ENCODE results near the gene IL1R1. TPM values are rescaled to one million over a fixed set of nuclear protein-coding genes. Genes with fewer than 3 reads are reported as not detected.

Gene IL1R1
- total RNA-seq, 1 experiment from 2014 or later = 0.39 TPM

- H3K36me3 Mint-ChIP-seq (ENCODE audit: insufficient read depth in 1 of 3, low read depth in 3 of 3) = no peaks in the 10 kb centered on the region
- Histone ChIP-seq H3K27ac (ENCODE audit: insufficient read length, low read depth, low read length) (no peak overlapping the region), H3K18ac (ENCODE audit: insufficient read length, low read depth, low read length) (no peak overlapping the region), H3K9me3 (ENCODE audit: control insufficient read depth, low read depth, low read length) (no peaks in the 10 kb centered on the region), H3K14ac (ENCODE audit: insufficient read depth, low read length) (no peak overlapping the region), H3K9ac (ENCODE audit: extremely low read depth, insufficient read length, low read length) (no peak overlapping the region), H3K23me2 (ENCODE audit: insufficient read length, low read depth, low read length, poor library complexity, severe bottlenecking) (no peaks in the 10 kb centered on the region), H2AK5ac (ENCODE audit: insufficient read length, low read length) (no peak overlapping the region), H3K23ac (ENCODE audit: insufficient read length, low read depth, low read length) (no peak overlapping the region), H3K79me2 (ENCODE audit: insufficient read depth, low read length) (no peaks in the 10 kb centered on the region), H2BK120ac (ENCODE audit: low read depth, low read length, poor library complexity, severe bottlenecking) (no peak overlapping the region), H3K4me2 (ENCODE audit: insufficient read depth, insufficient read length, low read length) (no peak overlapping the region), H3K56ac (ENCODE audit: insufficient read length, low read depth, low read length) (no peak overlapping the region), H3K4me1 (ENCODE audit: insufficient read depth, low read length) (no peaks in the 10 kb centered on the region), H4K8ac (replicated peaks; ENCODE audit: insufficient read length, low read depth, low read length) (no peak overlapping the region), H2BK20ac (ENCODE audit: low read depth, low read length, poor library complexity, severe bottlenecking) (no peak overlapping the region), H2BK12ac (ENCODE audit: insufficient read length, low read depth, low read length) (no peak overlapping the region), H2BK15ac (ENCODE audit: low read depth, low read length) (no peak overlapping the region), H4K5ac (ENCODE audit: insufficient read length, low read depth, low read length) (no peak overlapping the region), H3K27me3 (ENCODE audit: insufficient read depth, low read length) (no peaks in the 10 kb centered on the region), H3K4ac (ENCODE audit: low read depth, low read length) (no peak overlapping the region), H3K79me1 (ENCODE audit: insufficient read depth, low read depth, low read length, poor library complexity, severe bottlenecking) (no peaks in the 10 kb centered on the region), H4K91ac (ENCODE audit: insufficient read length, low read depth, low read length) (no peak overlapping the region), H2BK5ac (ENCODE audit: insufficient read length, low read length) (no peak overlapping the region), H3T11ph (ENCODE audit: low read length) (no peak overlapping the region), H4K20me1 (ENCODE audit: control insufficient read depth, insufficient read depth, insufficient read length) (no peaks in the 10 kb centered on the region), H2AFZ (ENCODE audit: low read length) (no peak overlapping the region)
- peaks cover 0 to under 1% of the 10 kb centered on the region in 2 experiments; a peak in 2 of 5 replicates for H3K9me3 Mint-ChIP-seq
- H3K27ac Mint-ChIP-seq = no peak overlapping the region
- DNase-seq = no peak
- TF ChIP-seq CTCF (conservative IDR thresholded peaks at IDR 0.05) = no peak
- H3K4me3 Mint-ChIP-seq = no peak overlapping the region
- no peaks in the 10 kb centered on the region for H3K4me1 Mint-ChIP-seq
- H3K27me3 Mint-ChIP-seq (ENCODE audit: low read depth) = no peaks in the 10 kb centered on the region
- no CpG with 5 or more reads among the region's 6 CpGs for WGBS (ENCODE audit: extremely low coverage, insufficient read length, low lambda C conversion rate)
Observed at GRCh38 chr2:102154364-102154763, 11.8 kb downstream of the IL1R1 start.
